DOHH2 (cell line): Measurements from ENCODE around the gene CHRM5.

Source experiments
- H3F3A ChIP-seq: fragments of 200-600 bp; sonication (generic), shearing (Covaris generic); 2 replicates; pipeline ENCODE4 v1.6.0; 2016; ENCODE audit warnings: antibody characterized with exemption, mild to moderate bottlenecking; ENCODE audit not compliant: control insufficient read depth, insufficient read depth
- H3K27ac ChIP-seq: fragments of 200-600 bp; sonication (generic); 2 replicates; pipeline ENCODE4 v1.5.1; 2014; ENCODE audit warnings: low read depth, mild to moderate bottlenecking, low read length, moderate library complexity
- H3K27me3 ChIP-seq: fragments of 200-600 bp; sonication (generic); 2 replicates; pipeline ENCODE4 v1.6.1; 2014; ENCODE audit warnings: mild to moderate bottlenecking, low read length, mixed read lengths; ENCODE audit not compliant: control insufficient read depth
- H3K36me3 ChIP-seq: fragments of 200-600 bp; sonication (generic); 2 replicates; pipeline ENCODE4 v1.6.1; 2014; ENCODE audit warnings: mild to moderate bottlenecking, low read length, moderate library complexity, mixed read lengths; ENCODE audit not compliant: control insufficient read depth
- H3K4me1 ChIP-seq: fragments of 200-600 bp; sonication (generic); 2 replicates; pipeline ENCODE4 v1.6.1; 2014; ENCODE audit warnings: mild to moderate bottlenecking, low read length, mixed read lengths; ENCODE audit not compliant: control insufficient read depth
- H3K4me2 ChIP-seq: fragments of 200-600 bp; sonication (generic); 2 replicates; pipeline ENCODE4 v1.6.0; 2014; ENCODE audit warnings: mild to moderate bottlenecking, low read length, moderate library complexity
- H3K4me3 ChIP-seq: fragments of 200-600 bp; sonication (generic); 2 replicates; pipeline ENCODE4 v1.5.1; 2014; ENCODE audit warnings: mild to moderate bottlenecking, low read length, mixed read lengths
- H3K79me2 ChIP-seq: fragments of 200-600 bp; sonication (generic); 2 replicates; pipeline ENCODE4 v1.6.1; 2014; ENCODE audit warnings: mild to moderate bottlenecking, low read length, mixed read lengths; ENCODE audit not compliant: control insufficient read depth
- H3K9me2 ChIP-seq: fragments of 200-600 bp; sonication (generic); replicated peaks from 2 replicates; pipeline ENCODE4 v1.6.1; 2014; ENCODE audit warnings: mild to moderate bottlenecking, low read length, mixed read lengths; ENCODE audit not compliant: control insufficient read depth
- H3K9me3 ChIP-seq: fragments of 200-600 bp; sonication (generic); 2 replicates; pipeline ENCODE4 v1.6.1; 2014; ENCODE audit warnings: antibody characterized with exemption, low read length, mixed read lengths; ENCODE audit not compliant: control insufficient read depth, insufficient read depth
- H4K20me1 ChIP-seq: fragments of 200-600 bp; sonication (generic); 2 replicates; pipeline ENCODE4 v1.6.0; 2014; ENCODE audit warnings: low read depth, mild to moderate bottlenecking, antibody characterized with exemption, low read length, moderate library complexity; ENCODE audit not compliant: control insufficient read depth, insufficient read depth
- CTCF ChIP-seq: fragments of 200-600 bp; sonication (generic); IDR thresholded peaks from one replicate; pipeline ENCODE4 v1.5.1; 2014; ENCODE audit warnings: antibody characterized with exemption, mild to moderate bottlenecking, low read depth, low read length; ENCODE audit not compliant: poor library complexity, severe bottlenecking
- EZH2phosphoT487 ChIP-seq: fragments of 200-600 bp; sonication (generic); IDR thresholded peaks from 2 replicates; pipeline ENCODE4 v1.6.1; 2017; ENCODE audit warnings: borderline replicate concordance, mild to moderate bottlenecking, antibody characterized with exemption, low read length, moderate library complexity, mixed read lengths

The CHRM5 gene

GRCh38 chr15:33964665-33965040, 3.6 kb upstream of the CHRM5 start:
- H3K27me3 ChIP-seq, result no peaks in the 10 kb centered on the region
- no peaks in the 10 kb centered on the region for H3K9me3 ChIP-seq
- H3K79me2 ChIP-seq, result no peaks in the 10 kb centered on the region
- H3K36me3 ChIP-seq, result no peaks in the 10 kb centered on the region
- H4K20me1 ChIP-seq, result no peaks in the 10 kb centered on the region
- TF ChIP-seq CTCF (no peak), EZH2phosphoT487 (no peak)
- H3K4me2 ChIP-seq, result no peak overlapping the region
- H3F3A ChIP-seq, result no peaks in the 10 kb centered on the region
- no peaks in the 10 kb centered on the region for H3K9me2 ChIP-seq
- H3K27ac ChIP-seq, result no peak overlapping the region
- H3K4me3 ChIP-seq, result no peak overlapping the region
- H3K4me1 ChIP-seq, result no peaks in the 10 kb centered on the region

- no peak for TF ChIP-seq CTCF
- TF ChIP-seq EZH2phosphoT487, result no peak
- Histone ChIP-seq H3F3A (no peaks in the 10 kb centered on the region), H3K4me1 (no peaks in the 10 kb centered on the region)
Measured at GRCh38 chr15:33968821-33969220, 524 bp downstream of the CHRM5 start.

GRCh38 chr15:33971811-33972210, 3.5 kb downstream of the CHRM5 start:
- H3K4me2 ChIP-seq, result no peak overlapping the region
- no peak overlapping the region for H3K27ac ChIP-seq
- no peaks in the 10 kb centered on the region for H4K20me1 ChIP-seq
- H3K9me2 ChIP-seq, result no peaks in the 10 kb centered on the region
- no peaks in the 10 kb centered on the region for H3F3A ChIP-seq
- no peaks in the 10 kb centered on the region for H3K36me3 ChIP-seq
- TF ChIP-seq EZH2phosphoT487, result no peak
- H3K4me3 ChIP-seq, result no peak overlapping the region
- H3K79me2 ChIP-seq, result no peaks in the 10 kb centered on the region
- H3K9me3 ChIP-seq, result no peaks in the 10 kb centered on the region
- no peaks in the 10 kb centered on the region for H3K4me1 ChIP-seq
- H3K27me3 ChIP-seq, result no peaks in the 10 kb centered on the region

More at GRCh38 chr15:33968821-33969220, 524 bp downstream of the CHRM5 start:
- Histone ChIP-seq H3K4me2 (no peak overlapping the region), H3K9me2 (no peaks in the 10 kb centered on the region), H3K4me3 (no peak overlapping the region), H3K36me3 (no peaks in the 10 kb centered on the region), H4K20me1 (no peaks in the 10 kb centered on the region), H3K9me3 (no peaks in the 10 kb centered on the region), H3K27ac (no peak overlapping the region), H3K79me2 (no peaks in the 10 kb centered on the region), H3K27me3 (no peaks in the 10 kb centered on the region)

GRCh38 chr15:33975022-33975565, 6.8 kb downstream of the CHRM5 start:
- TF ChIP-seq CTCF (no peak), EZH2phosphoT487 (no peak)

More at GRCh38 chr15:33975022-33975565, 6.8 kb downstream of the CHRM5 start:
- no peak overlapping the region for H3K27ac ChIP-seq
- H3F3A ChIP-seq, result no peaks in the 10 kb centered on the region
- no peaks in the 10 kb centered on the region for H3K4me1 ChIP-seq
- H3K79me2 ChIP-seq, result no peaks in the 10 kb centered on the region
- no peaks in the 10 kb centered on the region for H3K36me3 ChIP-seq
- H3K4me2 ChIP-seq, result no peak overlapping the region
- H4K20me1 ChIP-seq, result no peaks in the 10 kb centered on the region
- H3K4me3 ChIP-seq, result no peak overlapping the region
- H3K9me2 ChIP-seq, result no peaks in the 10 kb centered on the region
- H3K27me3 ChIP-seq, result no peaks in the 10 kb centered on the region
- no peaks in the 10 kb centered on the region for H3K9me3 ChIP-seq
